ENCODE measurements around the gene EPHA1.
A peak's percentile ranks its signal among the peaks of the same experiment; 100 is the strongest.
"Not testable (repeated sequence)": the region's sequence is repeated elsewhere in the genome, so short reads cannot be mapped to it uniquely, and the experiment has no call there.

EPHA1 gene

GRCh38 chr7:143429770-143430698, 21.4 kb upstream of the EPHA1 start:
- no peak for DNase-seq

GRCh38 chr7:143426479-143427142, 18.0 kb upstream of the EPHA1 start:
- DNase-seq, result no peak

- not testable (repeated sequence) for DNase-seq
Observed at GRCh38 chr7:143424476-143424875, 15.8 kb upstream of the EPHA1 start.

- no peak for DNase-seq
Observed at GRCh38 chr7:143422033-143422432, 13.4 kb upstream of the EPHA1 start.

GRCh38 chr7:143420624-143421023, 12.0 kb upstream of the EPHA1 start:
- not testable (repeated sequence) for DNase-seq

- no peak for DNase-seq
Observed at GRCh38 chr7:143419880-143420279, 11.2 kb upstream of the EPHA1 start.

- DNase-seq, result no peak
Observed at GRCh38 chr7:143418681-143419458, 10.2 kb upstream of the EPHA1 start.

GRCh38 chr7:143417734-143418383, 9.2 kb upstream of the EPHA1 start:
- DNase-seq, result no peak

- DNase-seq, result no peak
Observed at GRCh38 chr7:143416565-143417149, 8.0 kb upstream of the EPHA1 start.

- DNase-seq, result no peak
Observed at GRCh38 chr7:143415742-143416397, 7.2 kb upstream of the EPHA1 start.

- not testable (repeated sequence) for DNase-seq
Observed at GRCh38 chr7:143415209-143415608, 6.6 kb upstream of the EPHA1 start.

- no peak for DNase-seq
Observed at GRCh38 chr7:143413123-143413522, 4.5 kb upstream of the EPHA1 start.

- DNase-seq, result no peak
Observed at GRCh38 chr7:143411976-143412708, 3.5 kb upstream of the EPHA1 start.

GRCh38 chr7:143410521-143411004, 1.9 kb upstream of the EPHA1 start:
- DNase-seq, result no peak

GRCh38 chr7:143408252-143408685, 387 bp downstream of the EPHA1 start:
- DNase-seq, result no peak

- DNase-seq, result peak; percentile 75
Observed at GRCh38 chr7:143407287-143408251, 1.1 kb downstream of the EPHA1 start.

- DNase-seq, result peak; percentile 33
Observed at GRCh38 chr7:143406002-143406357, 2.7 kb downstream of the EPHA1 start.

GRCh38 chr7:143405173-143406001, 3.3 kb downstream of the EPHA1 start:
- peak; percentile 43 for DNase-seq

- DNase-seq, result not testable (repeated sequence)
Observed at GRCh38 chr7:143402233-143402632, 6.4 kb downstream of the EPHA1 start.
